ENCODE measurements around the gene FBLIM1. TPM values are rescaled to one million over a fixed set of nuclear protein-coding genes. Genes with fewer than 3 reads are reported as not detected.

FBLIM1 gene
- total RNA-seq, 2 donors from 2014 or later, result 224 to 328 TPM

DNA sequence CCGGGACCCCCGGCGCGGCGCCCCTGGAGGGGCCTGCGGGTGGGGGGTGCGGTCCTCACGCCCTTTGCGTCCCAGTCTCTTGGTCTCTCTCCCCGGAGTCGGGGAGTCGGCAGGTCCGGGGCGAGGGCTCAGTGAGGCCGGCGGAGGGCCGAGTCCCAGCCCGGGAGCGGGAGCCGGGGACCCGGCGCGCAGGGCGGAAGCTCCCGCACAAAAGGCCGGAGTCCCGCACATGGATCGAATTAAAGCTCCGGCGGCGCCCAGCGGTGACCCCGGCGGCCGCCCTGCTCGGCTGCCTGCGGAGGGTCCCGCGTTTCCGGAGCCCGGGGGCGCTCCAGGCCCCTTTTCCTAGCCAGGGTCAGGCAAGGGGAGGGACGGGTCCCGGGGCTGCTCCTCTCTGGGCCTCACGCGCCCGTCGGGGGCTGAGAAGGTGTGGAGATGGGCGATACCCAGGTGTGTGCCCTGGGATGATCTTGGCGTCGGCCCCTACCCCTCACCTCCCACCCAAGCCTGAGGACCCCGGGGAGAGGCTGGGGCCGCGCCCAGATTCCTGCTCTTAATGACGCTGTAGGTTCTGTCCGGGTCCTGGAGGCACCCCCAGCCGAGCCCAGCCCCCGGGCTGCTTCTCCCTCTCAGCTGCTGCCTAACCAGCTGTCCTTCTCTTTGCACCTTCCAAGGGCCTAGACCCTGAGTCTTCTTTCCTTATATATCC, 512 bp downstream of the FBLIM1 start:
- intact Hi-C loops (cut with DNase I), result no loop called here
- DNase-seq (ENCODE audit: low spot score), result no peak

GRCh38 chr1:15760520-15761211, 2.1 kb downstream of the FBLIM1 start:
- intact Hi-C loops (cut with DNase I), result no loop called here
- peak; percentile 91 for DNase-seq (ENCODE audit: low spot score)

GRCh38 chr1:15761366-15762128, 3.0 kb downstream of the FBLIM1 start:
- intact Hi-C loops (cut with DNase I), result no loop called here
- DNase-seq (ENCODE audit: low spot score), result no peak

DNA sequence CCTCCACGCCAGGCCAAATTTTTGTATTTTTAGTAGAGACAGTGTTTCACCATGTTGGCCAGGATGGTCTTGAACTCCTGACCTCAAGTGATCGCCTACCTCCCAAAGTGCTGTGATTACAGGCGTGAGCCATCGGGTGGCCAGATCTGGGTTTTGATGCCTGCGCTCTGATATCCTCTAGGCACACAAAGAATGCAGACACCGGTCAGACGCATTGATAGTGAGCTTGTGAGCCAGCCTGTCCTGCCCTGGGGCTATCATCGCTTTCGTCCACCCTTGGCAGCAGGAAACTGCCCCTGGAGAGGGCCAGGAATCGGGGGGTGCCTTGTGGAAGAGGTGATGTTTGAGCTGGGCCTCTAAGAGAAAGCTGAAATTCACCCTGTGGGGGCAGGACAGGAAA, 4.0 kb downstream of the FBLIM1 start:
- intact Hi-C loops (cut with DNase I), result no loop called here
- no peak for DNase-seq (ENCODE audit: low spot score)

DNA sequence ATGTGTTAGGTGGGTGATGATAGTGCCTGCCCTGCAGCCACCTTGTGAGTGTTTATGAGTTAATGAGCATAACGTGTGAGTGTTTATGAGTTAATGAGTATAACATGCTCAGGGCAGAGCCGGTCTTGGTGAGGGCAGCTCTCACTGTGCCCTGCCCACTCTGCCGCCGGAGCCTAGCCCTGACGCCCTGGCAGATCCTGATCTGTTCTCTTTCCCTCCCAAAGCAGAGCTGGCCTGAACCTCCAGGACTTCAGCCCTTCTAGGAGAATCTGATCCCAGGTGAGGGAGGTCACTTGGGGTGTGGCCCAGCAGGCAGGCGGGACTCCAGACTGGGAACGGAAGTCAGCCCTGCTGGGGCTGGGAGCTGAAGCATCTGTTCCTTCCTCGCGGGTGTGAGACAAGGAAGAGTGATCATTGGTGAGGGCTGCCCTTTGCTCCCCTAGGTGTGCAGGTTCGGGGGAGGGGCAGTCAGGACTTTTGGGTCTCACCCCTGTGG, 5.7 kb downstream of the FBLIM1 start:
- intact Hi-C loops (cut with DNase I), result no loop called here
- no peak for DNase-seq (ENCODE audit: low spot score)

DNA sequence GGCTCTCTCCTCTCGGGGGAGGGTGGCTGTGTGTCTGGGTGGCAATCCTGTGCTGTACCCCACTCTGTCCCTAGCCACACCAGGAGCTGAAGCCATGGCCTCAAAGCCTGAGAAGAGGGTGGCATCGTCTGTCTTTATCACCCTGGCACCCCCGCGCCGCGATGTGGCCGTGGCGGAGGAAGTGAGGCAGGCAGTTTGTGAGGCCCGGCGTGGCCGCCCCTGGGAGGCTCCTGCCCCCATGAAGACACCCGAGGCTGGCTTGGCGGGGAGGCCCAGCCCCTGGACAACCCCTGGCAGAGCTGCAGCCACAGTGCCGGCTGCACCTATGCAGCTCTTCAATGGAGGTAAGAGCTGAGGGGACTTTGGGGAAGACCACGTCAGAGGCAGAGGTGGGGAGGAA, 6.3 kb downstream of the FBLIM1 start:
- no peak for DNase-seq (ENCODE audit: low spot score)
- intact Hi-C loops (cut with DNase I), result no loop called here

GRCh38 chr1:15765495-15766194, 7.0 kb downstream of the FBLIM1 start:
- intact Hi-C loops (cut with DNase I), result no loop called here
- DNase-seq (ENCODE audit: low spot score), result no peak

GRCh38 chr1:15767941-15768340, 9.3 kb downstream of the FBLIM1 start:
- intact Hi-C loops (cut with DNase I), result no loop called here
- no peak for DNase-seq (ENCODE audit: low spot score)

- DNase-seq (ENCODE audit: low spot score), result no peak
- intact Hi-C loops (cut with DNase I), result no loop called here
Observed at GRCh38 chr1:15768388-15768787, 9.8 kb downstream of the FBLIM1 start.

- intact Hi-C loops (cut with DNase I), result no loop called here
- no peak for DNase-seq (ENCODE audit: low spot score)
Observed at GRCh38 chr1:15770313-15770962, 11.8 kb downstream of the FBLIM1 start.

DNA sequence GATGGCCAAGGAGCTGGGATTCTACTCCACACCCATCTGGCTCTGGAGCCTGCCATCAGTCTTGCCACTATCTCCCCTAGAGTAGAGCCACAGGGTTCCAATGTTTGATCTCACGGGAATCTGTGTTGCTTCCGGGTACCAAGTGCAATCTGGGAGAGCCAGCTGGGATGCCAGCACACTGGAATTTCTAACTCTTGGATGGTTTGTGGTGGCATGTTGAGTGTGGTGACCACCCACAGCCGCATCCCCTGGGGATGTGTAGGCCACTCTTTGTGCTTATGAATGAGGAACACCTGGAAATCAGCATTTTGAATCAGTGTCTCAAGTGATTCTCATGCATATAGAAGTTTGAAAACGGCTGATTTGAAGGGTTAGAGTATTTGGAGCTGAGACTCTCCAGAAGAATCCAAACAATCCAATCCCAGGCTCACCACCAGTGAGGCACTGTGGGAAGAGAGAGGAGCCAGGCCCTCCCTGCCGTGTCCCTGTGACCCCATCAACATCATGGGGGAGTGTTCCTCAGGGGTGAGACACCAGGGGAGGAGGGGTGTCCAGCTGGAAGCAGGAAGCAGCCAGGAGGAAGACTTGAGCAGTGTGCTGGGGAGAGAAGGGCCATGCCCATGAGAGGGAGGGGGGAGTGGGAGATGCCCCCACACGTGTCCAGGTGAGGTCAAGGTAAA, 13.4 kb downstream of the FBLIM1 start:
- DNase-seq (ENCODE audit: low spot score), result no peak
- intact Hi-C loops (cut with DNase I), result no loop called here

- no peak for DNase-seq (ENCODE audit: low spot score)
- intact Hi-C loops (cut with DNase I), result no loop called here
Observed at GRCh38 chr1:15775706-15776105, 17.1 kb downstream of the FBLIM1 start.

- intact Hi-C loops (cut with DNase I), result no loop called here
- no peak for DNase-seq (ENCODE audit: low spot score)
Observed at GRCh38 chr1:15777909-15778707, 19.5 kb downstream of the FBLIM1 start.

DNA sequence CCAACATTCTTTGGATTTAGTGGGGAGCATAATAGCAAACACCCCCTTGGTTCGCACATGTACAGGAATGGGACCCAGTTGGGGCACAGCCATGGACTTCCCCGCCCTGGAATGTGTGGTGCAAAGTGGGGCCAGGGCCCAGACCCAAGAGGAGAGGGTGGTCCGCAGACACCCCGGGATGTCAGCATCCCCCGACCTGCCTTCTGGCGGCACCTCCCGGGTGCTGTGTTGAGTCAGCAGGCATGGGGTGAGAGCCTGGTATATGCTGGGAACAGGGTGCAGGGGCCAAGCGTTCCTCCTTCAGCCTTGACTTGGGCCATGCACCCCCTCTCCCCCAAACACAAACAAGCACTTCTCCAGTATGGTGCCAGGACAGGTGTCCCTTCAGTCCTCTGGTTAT, 27.1 kb downstream of the FBLIM1 start:
- no peak for DNase-seq (ENCODE audit: low spot score)
- intact Hi-C loops (cut with DNase I), result no loop called here

- peak; percentile 87 for DNase-seq (ENCODE audit: low spot score)
- intact Hi-C loops (cut with DNase I), result no loop called here
Observed at GRCh38 chr1:15786581-15786980, 28.0 kb downstream of the FBLIM1 start.

GRCh38 chr1:15788624-15789301, 30.2 kb downstream of the FBLIM1 start:
- intact Hi-C loops (cut with DNase I), result no loop called here

DNA sequence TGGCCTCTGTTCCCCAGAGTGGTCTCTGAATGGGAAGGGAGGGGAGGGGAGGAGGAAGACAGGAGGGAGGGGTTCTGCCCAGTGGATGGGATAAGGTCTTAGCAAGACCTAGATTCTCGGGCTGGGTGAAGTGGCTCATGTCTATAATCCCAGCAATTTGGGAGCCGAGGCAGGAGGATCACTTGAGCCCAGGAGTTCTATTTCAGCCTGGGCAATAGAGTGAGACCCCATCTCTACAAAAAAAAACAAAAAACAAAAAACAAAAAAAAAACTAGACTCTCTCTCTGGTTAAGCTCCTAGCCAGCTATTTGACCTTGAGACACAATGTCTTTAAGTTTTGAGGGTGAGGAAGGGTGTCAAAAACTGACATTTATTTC, 37.5 kb downstream of the FBLIM1 start:
- intact Hi-C loops (cut with DNase I), result loop anchor here in 1 of 2 donors (10.0 kb wide), 2 partner anchors 49 to 89 kb away; partner anchors contain the start of gene SPEN

More at GRCh38 chr1:15788624-15789301, 30.2 kb downstream of the FBLIM1 start:
- no peak for DNase-seq (ENCODE audit: low spot score)

More for the DNA sequence above, 37.5 kb downstream of the FBLIM1 start:
- DNase-seq (ENCODE audit: low spot score), result no peak

Measured in posterior vena cava (tissue), 2 donors.